HepG2 (cell line): Measurements from ENCODE around the gene SPRED3. TPM values are rescaled to one million over a fixed set of nuclear protein-coding genes. Genes with fewer than 3 reads are reported as not detected.

Experiments
- CSRNP1 ChIP-seq: sonication (generic); formaldehyde crosslinking; IDR thresholded peaks from 2 replicates; pipeline ENCODE4 v1.8.1; 2023; ENCODE audit warnings: mild to moderate bottlenecking, missing genetic modification reagents
- FOSL2 ChIP-seq: sonication (generic); formaldehyde crosslinking; IDR thresholded peaks from 2 replicates; pipeline ENCODE4 v1.4.0; 2020; ENCODE audit warnings: missing genetic modification reagents
- HDAC1 ChIP-seq: sonication (generic); formaldehyde crosslinking; IDR thresholded peaks from 2 replicates; pipeline ENCODE4 v1.5.1; 2020; ENCODE audit warnings: mild to moderate bottlenecking, missing genetic modification reagents
- HES4 ChIP-seq: sonication (generic); formaldehyde crosslinking; IDR thresholded peaks from 2 replicates; pipeline ENCODE4 v1.9.0; 2021; ENCODE audit warnings: mild to moderate bottlenecking, missing genetic modification reagents, borderline replicate concordance
- MTF1 ChIP-seq: sonication (generic); formaldehyde crosslinking; IDR thresholded peaks from 2 replicates; pipeline ENCODE4 v1.5.0; 2020; ENCODE audit warnings: missing genetic modification reagents
- NFAT5 ChIP-seq: sonication (generic); formaldehyde crosslinking; IDR thresholded peaks from 2 replicates; pipeline ENCODE4 v1.4.0; 2020; ENCODE audit warnings: missing genetic modification reagents
- NFYC ChIP-seq: IDR thresholded peaks from 2 replicates; pipeline ENCODE4 v1.6.1; 2016; ENCODE audit warnings: missing genetic modification reagents, missing compliant biosample characterization
- NKX3-1 ChIP-seq: sonication (generic); formaldehyde crosslinking; IDR thresholded peaks from 2 replicates; pipeline ENCODE4 v1.5.0; 2020; ENCODE audit warnings: missing genetic modification reagents
- REPIN1 ChIP-seq: sonication (generic); formaldehyde crosslinking; IDR thresholded peaks from 2 replicates; pipeline ENCODE4 v1.8.0; 2022; ENCODE audit warnings: missing genetic modification reagents, low read depth, mild to moderate bottlenecking, borderline replicate concordance
- SRY ChIP-seq: sonication (generic); formaldehyde crosslinking; IDR thresholded peaks from 2 replicates; pipeline ENCODE4 v1.8.0; 2022; ENCODE audit warnings: mild to moderate bottlenecking, missing genetic modification reagents
- ZNF276 ChIP-seq: sonication (generic); formaldehyde crosslinking; IDR thresholded peaks from 2 replicates; pipeline ENCODE4 v1.4.0; 2020; ENCODE audit warnings: mild to moderate bottlenecking, low read depth, missing genetic modification reagents
- ZNF576 ChIP-seq: sonication (generic); formaldehyde crosslinking; IDR thresholded peaks from 2 replicates; pipeline ENCODE4 v1.4.0; 2020; ENCODE audit warnings: mild to moderate bottlenecking, missing genetic modification reagents
- ZNF670 ChIP-seq: sonication (generic); formaldehyde crosslinking; IDR thresholded peaks from 2 replicates; pipeline ENCODE4 v1.8.0; 2022; ENCODE audit warnings: mild to moderate bottlenecking, missing genetic modification reagents, borderline replicate concordance
- ZNF720 ChIP-seq: sonication (generic); formaldehyde crosslinking; IDR thresholded peaks from 2 replicates; pipeline ENCODE4 v1.4.0; 2020; ENCODE audit warnings: missing genetic modification reagents
- ZNF841 ChIP-seq: sonication (generic); formaldehyde crosslinking; IDR thresholded peaks from 2 replicates; pipeline ENCODE4 v1.8.1; 2023; ENCODE audit warnings: missing genetic modification reagents, borderline replicate concordance
- polyA plus RNA-seq, 8 experiments: library from polyadenylated mRNA; depleted of rRNA in 3 of 8; stranded (reverse) in 7 of 8; unstranded in 1 of 8; fragments of >200 nt; fragmentation: Illumina TruSeq in 4 of 8; extraction: Trizol in 4 of 8; gene quantifications; 2 replicates each; pipeline versions ENCODE4 v1.2.1 to v1.2.3, GENCODE V29; 2011 to 2016; ENCODE audit warnings: low read depth in 4 of 8, missing spikeins in 1 of 8, mixed read lengths in 1 of 8; ENCODE audit not compliant: insufficient read depth in 1 of 8
- total RNA-seq, 5 experiments: library from RNA; depleted of rRNA; stranded (reverse); fragments of >200 nt; fragmentation: Illumina TruSeq; extraction: Trizol; gene quantifications; 2 replicates each; pipeline ENCODE4 v1.2.3, GENCODE V29; 2016; ENCODE audit warnings: low read depth in 1 of 5
- TF ChIP-seq, protein P1 (sequence below): IDR thresholded peaks from 2 replicates; pipeline ENCODE4 v1.6.1; 2016; ENCODE audit warnings: low read depth
- TF ChIP-seq, protein P2 (sequence below): sonication (generic); formaldehyde crosslinking; IDR thresholded peaks from 2 replicates; pipeline ENCODE4 v1.4.0; 2020; ENCODE audit warnings: low read depth, mild to moderate bottlenecking, missing genetic modification reagents

Gene SPRED3
- total and polyA plus RNA-seq, 2 of the 13 experiments (the other 11 are each of a cell fraction or from before 2014, with no cell fraction given), result 0.15 to 0.17 TPM

DNA sequence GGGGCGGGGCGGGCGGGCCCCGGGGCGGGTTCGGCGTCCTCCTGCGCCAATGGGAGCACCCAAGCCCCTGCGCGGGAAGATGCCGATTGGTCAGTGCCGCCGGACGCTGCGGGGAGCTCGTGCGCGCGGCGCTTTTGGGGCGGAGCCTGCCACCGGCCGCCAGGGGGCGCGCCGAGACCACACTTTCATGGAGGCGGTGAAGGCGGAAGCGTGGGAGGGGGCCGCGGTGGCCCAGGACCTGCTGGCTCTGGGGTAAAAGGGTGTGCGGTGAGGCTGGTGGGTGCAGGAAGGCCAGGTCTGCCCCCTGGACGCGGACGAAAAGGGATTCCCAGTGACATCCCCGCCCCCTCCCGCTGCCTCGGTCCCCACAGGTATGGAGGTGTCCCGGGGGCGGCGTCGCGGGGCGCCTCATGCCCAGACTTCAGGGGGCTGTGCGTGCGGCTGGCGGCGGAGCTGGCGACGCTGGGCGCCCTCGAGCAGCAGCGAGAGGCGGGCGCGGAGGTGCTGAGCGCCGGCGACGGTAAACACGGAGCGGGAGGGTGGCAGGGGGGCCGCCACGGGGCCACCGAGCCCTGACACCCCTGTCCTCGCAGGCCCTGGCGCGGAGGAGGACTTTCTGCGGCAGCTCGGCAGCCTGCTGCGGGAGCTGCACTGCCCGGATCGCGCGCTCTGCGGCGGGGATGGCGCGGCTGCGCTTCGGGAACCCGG lies 14.6 kb downstream of the SPRED3 start, which contains the start of gene FAM98C (continued):
- TF ChIP-seq, protein P1, sequence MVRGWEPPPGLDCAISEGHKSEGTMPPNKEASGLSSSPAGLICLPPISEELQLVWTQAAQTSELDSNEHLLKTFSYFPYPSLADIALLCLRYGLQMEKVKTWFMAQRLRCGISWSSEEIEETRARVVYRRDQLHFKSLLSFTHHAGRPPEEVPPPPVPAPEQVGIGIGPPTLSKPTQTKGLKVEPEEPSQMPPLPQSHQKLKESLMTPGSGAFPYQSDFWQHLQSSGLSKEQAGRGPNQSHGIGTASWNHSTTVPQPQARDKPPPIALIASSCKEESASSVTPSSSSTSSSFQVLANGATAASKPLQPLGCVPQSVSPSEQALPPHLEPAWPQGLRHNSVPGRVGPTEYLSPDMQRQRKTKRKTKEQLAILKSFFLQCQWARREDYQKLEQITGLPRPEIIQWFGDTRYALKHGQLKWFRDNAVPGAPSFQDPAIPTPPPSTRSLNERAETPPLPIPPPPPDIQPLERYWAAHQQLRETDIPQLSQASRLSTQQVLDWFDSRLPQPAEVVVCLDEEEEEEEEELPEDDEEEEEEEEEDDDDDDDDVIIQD (CRISPR knock-in tag), result peak; percentile 27; the same call in 1 of the 2 replicates
- TF ChIP-seq NKX3-1 (CRISPR knock-in tag) (peak; percentile 72; the same call in 1 of the 2 replicates), HDAC1 (peak; percentile 64; the same call in 1 of the 2 replicates), ZNF276 (peak; percentile 52; the same call in 1 of the 2 replicates), ZNF720 (CRISPR knock-in tag) (0 out of 2 replicates have a peak, but pooled peaks have one; percentile 41), ZNF670 (CRISPR knock-in tag) (no peak; the same call in 1 of the 2 replicates), MTF1 (peak; percentile 17; the same call in 1 of the 2 replicates), HES4 (CRISPR knock-in tag) (peak; percentile 73; the same call in 1 of the 2 replicates), CSRNP1 (CRISPR knock-in tag) (peak; percentile 53; the same call in 1 of the 2 replicates), ZNF841 (CRISPR knock-in tag) (no peak), REPIN1 (CRISPR knock-in tag) (peak; percentile 54; the same call in 1 of the 2 replicates), FOSL2 (CRISPR knock-in tag) (peak; percentile 33; the same call in 1 of the 2 replicates), ZNF576 (no peak), SRY (no peak; the same call in none of the 2 replicates), NFAT5 (CRISPR knock-in tag) (peak; percentile 28; the same call in 1 of the 2 replicates), NFYC (CRISPR knock-in tag) (peak; percentile 95)
- TF ChIP-seq, protein P2, sequence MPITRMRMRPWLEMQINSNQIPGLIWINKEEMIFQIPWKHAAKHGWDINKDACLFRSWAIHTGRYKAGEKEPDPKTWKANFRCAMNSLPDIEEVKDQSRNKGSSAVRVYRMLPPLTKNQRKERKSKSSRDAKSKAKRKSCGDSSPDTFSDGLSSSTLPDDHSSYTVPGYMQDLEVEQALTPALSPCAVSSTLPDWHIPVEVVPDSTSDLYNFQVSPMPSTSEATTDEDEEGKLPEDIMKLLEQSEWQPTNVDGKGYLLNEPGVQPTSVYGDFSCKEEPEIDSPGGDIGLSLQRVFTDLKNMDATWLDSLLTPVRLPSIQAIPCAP (CRISPR knock-in tag), result no peak
